Skeletal muscle satellite cell (primary cell): Measurements from ENCODE around the gene FLOT1. TPM values are rescaled to one million over a fixed set of nuclear protein-coding genes. Genes with fewer than 3 reads are reported as not detected.

Source experiments
- H3K27me3 ChIP-seq: 2 replicates; pipeline ENCODE4 v1.7.0; 2013; ENCODE audit warnings: low read length; ENCODE audit not compliant: control insufficient read depth, insufficient read depth
- H3K36me3 ChIP-seq: 2 replicates; pipeline ENCODE4 v1.7.0; 2013; ENCODE audit warnings: mild to moderate bottlenecking, control low read depth, low read length; ENCODE audit not compliant: insufficient read depth
- H3K4me1 ChIP-seq: 2 replicates; pipeline ENCODE4 v1.7.0; 2013; ENCODE audit warnings: low read length; ENCODE audit not compliant: control insufficient read depth, insufficient read depth
- H3K4me2 ChIP-seq: 2 replicates; pipeline ENCODE4 v1.7.0; 2013; ENCODE audit warnings: mild to moderate bottlenecking, low read length
- H3K4me3 ChIP-seq: 2 replicates; pipeline ENCODE4 v1.7.0; 2013; ENCODE audit warnings: low read length
- H3K9ac ChIP-seq: 2 replicates; pipeline ENCODE4 v1.7.0; 2013; ENCODE audit warnings: mild to moderate bottlenecking, low read depth, low read length, moderate library complexity
- H3K9me3 ChIP-seq: replicated peaks from 2 replicates; pipeline ENCODE4 v1.7.0; 2013; ENCODE audit warnings: mild to moderate bottlenecking, control low read depth, low read length
- total RNA-seq: library from RNA; depleted of rRNA; stranded (reverse); fragments of >200 nt; gene quantifications from 2 replicates; pipeline ENCODE4 v1.2.3, GENCODE V29; 2012; rRNA removed

The FLOT1 gene, protein sequence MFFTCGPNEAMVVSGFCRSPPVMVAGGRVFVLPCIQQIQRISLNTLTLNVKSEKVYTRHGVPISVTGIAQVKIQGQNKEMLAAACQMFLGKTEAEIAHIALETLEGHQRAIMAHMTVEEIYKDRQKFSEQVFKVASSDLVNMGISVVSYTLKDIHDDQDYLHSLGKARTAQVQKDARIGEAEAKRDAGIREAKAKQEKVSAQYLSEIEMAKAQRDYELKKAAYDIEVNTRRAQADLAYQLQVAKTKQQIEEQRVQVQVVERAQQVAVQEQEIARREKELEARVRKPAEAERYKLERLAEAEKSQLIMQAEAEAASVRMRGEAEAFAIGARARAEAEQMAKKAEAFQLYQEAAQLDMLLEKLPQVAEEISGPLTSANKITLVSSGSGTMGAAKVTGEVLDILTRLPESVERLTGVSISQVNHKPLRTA
- 71.9 and 75.3 TPM in 2 replicates for total RNA-seq

DNA sequence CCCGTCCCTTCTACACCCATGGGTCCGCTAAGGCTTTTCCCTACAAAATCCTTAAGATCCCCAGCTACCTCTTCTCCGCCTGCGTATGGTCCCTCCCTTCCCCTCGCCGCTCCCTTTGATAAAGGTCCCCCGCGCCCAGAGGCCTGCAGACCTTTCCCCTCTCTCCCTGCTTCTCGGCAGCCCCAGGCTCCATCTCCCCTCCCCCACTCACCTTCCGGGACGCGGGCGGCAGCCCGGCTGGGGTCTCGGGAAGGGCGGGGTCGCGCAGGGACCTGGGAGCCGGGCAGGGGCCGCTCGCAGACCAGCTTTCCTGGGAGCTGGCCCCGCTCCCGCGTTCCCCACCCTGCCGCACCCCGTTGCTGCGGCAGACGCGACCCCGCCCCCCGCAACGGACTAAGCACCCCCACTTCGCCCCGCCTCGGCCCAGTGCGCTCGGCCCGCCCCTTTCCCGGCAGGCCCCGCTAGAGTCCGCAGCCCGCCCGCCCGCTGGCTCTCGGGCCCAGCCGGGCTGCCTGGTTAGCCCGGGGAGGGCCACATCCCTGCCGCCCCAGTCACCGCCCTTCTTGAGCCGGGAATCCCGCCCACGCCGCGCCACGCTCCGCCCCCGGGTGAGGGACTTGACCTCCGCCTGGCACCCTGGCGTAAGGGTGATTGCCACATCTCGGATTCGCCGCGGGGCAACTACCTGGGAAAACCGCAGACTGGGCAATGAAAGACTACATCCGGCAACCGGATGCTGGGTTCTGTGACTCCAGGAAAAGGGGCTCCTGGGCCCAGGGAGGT lies at the start of gene FLOT1:
Gene FLOT1, minus strand, starts transcription at position 372 of the 783 bp plus-strand sequence. CDS start 498 bp downstream, outside the sequence.
- H3K4me1 ChIP-seq, result peaks cover 37% of the 10 kb centered on the region
- H3K4me3 ChIP-seq, result peak within 1 kb of the TSS; percentile 81
- H3K9ac ChIP-seq, result peak within 1 kb of the TSS; percentile 88
- H3K27me3 ChIP-seq, result no peaks in the 10 kb centered on the region
- H3K36me3 ChIP-seq, result peaks cover 50% of the 10 kb centered on the region
- no peaks in the 10 kb centered on the region for H3K9me3 ChIP-seq
- H3K4me2 ChIP-seq, result peak within 1 kb of the TSS; percentile 87

DNA sequence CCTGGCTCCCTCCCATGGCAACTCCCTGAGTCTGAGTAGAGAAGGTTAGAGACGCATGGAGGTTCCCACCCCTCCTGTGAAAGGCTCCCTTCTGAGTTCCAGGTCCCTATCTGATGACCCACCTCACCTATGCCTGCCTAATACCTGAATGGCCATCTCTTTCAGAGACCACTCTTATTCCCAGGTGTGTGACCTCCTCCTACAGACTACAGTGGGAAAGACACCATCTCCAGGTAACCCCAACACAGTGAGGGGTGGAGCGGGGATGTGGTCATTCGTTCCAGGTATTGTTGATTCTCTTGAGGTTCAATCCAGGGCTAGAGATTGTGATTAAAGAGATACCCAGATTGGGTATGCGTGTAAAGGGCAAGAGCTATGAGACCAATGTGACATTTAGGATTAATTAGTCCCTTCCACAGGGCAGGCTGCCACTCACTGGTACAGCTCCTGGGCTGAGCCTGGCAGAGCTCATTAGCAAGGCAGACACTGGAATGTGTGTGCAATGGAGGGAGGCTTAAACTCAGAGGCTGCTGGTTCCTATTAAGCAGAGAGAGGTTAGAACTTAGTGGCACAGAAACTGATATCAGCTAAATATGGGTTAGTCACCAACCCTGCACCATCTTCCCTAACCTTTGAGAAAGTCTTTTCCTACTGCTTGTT lies 48.4 kb upstream of the FLOT1 start:
- Histone ChIP-seq H3K27me3 (no peaks in the 10 kb centered on the region), H3K9me3 (no peaks in the 10 kb centered on the region), H3K4me3 (no peak overlapping the region), H3K4me2 (no peak overlapping the region), H3K9ac (no peak overlapping the region), H3K36me3 (no peaks in the 10 kb centered on the region), H3K4me1 (peaks cover 21% of the 10 kb centered on the region)

DNA sequence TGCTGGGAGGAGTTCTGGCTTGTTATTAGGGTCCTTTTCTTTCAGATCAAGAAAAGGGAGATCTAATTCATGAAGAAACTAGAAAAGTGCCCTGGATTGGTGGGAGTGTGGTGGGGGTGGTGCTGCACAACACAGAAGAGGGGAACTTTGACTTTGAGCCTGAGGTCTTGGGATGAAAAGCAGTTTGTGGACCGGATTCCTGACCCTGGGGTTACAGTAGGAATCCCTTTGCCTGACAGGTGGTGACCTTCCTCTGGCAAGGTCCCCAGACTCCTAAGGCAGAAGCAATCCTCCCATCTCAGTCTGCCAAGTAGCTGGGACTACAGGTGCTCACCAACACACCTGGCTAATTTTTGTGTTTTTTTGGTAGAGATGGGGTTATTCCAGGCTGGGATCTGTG lies 47.1 kb upstream of the FLOT1 start:
- no peaks in the 10 kb centered on the region for H3K9me3 ChIP-seq
- no peaks in the 10 kb centered on the region for H3K27me3 ChIP-seq
- no peak overlapping the region for H3K4me2 ChIP-seq
- H3K36me3 ChIP-seq, result no peaks in the 10 kb centered on the region
- no peak overlapping the region for H3K4me3 ChIP-seq
- H3K9ac ChIP-seq, result no peak overlapping the region
- peaks cover 21% of the 10 kb centered on the region for H3K4me1 ChIP-seq

DNA sequence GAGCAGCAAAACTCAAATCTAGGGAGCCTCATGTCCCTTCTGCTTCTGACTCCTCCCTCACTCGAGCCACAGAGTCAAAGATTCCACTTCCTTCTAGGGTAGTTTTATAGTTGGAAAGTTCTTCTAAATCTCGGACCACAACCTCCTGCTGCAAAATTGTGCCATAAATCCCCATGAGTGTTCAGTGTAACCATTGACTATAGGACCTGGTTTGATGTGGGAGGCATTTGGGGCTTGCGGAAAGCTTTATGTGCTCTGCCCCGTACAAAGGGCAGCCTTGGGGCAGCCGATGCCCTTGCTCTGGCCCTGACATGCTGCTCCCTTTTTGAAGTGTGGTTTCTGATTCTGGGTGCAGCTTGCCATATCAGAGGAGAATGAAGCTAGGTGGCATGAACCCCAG lies 45.5 kb upstream of the FLOT1 start:
- Histone ChIP-seq H3K4me2 (no peak overlapping the region), H3K4me3 (no peak overlapping the region), H3K27me3 (no peaks in the 10 kb centered on the region), H3K4me1 (peaks cover 20% of the 10 kb centered on the region), H3K9ac (no peak overlapping the region), H3K9me3 (no peaks in the 10 kb centered on the region), H3K36me3 (no peaks in the 10 kb centered on the region)

DNA sequence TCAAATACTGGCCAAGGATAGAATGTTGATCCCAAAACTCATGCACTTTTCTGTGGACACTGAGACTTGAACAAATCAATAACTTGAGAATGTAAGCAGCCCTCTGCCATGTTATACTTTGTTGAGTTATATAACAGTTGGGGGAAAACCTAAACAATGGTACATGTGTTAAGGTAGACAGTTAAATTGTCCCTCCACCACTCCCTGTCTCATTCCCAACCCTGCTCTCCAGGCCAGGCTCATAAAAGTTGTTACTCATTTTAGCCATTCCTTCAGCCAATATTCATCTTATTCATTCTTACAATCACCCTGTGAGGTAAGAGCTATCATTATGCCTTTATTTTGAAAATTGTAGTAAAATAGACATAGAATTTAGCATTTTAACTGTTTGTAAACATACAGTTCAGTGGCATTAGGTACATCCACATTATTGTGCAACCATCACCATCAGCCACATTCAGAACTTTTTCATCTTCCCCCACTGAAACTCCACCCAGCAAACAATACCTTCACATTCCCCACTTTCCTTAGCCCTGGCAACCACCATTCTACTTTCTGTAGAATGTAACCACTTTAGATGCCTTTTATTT lies 40.0 kb upstream of the FLOT1 start:
- H3K4me1 ChIP-seq, result peaks cover 63% of the 10 kb centered on the region
- H3K4me2 ChIP-seq, result peak overlapping the region; percentile 68
- peak overlapping the region; percentile 80 for H3K9ac ChIP-seq
- H3K9me3 ChIP-seq, result no peaks in the 10 kb centered on the region
- peak overlapping the region; percentile 45 for H3K4me3 ChIP-seq
- H3K27me3 ChIP-seq, result no peaks in the 10 kb centered on the region
- no peaks in the 10 kb centered on the region for H3K36me3 ChIP-seq

DNA sequence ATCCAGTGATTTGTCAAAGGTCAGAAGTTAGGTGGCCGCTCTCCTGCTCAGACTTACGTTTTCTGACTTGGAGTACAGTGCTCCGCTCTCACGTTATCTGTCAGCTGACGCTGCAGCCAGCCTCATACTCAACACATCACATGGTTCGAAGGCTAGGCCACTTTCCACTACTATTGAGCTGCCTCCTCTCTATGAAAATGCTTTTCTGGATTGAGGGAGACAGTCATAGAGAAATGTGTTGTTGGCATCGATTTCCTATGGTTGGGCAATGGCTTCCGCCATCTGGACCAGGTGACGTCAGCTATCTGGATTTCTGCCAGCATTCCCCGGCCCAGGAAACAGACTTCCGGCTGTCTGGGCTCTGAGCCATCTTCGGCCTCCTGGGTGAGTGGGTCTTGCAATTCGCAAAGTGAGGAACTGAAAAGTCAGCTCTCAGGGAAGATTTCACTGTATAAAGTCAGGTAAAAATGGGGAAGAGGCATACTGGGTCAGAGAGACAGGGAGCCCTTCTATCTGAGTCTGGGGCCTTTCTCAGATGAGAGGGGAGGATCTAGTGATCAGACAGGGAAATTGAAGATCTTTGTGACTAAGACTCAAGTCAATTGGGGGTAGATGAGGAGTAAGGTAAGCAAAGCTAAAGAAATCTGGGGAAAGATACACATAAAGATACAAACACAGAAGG lies 39.4 kb upstream of the FLOT1 start:
- H3K4me2 ChIP-seq, result peak overlapping the region; percentile 68
- H3K27me3 ChIP-seq, result no peaks in the 10 kb centered on the region
- no peaks in the 10 kb centered on the region for H3K36me3 ChIP-seq
- peak overlapping the region; percentile 80 for H3K9ac ChIP-seq
- peak overlapping the region; percentile 45 for H3K4me3 ChIP-seq
- H3K4me1 ChIP-seq, result peaks cover 63% of the 10 kb centered on the region
- H3K9me3 ChIP-seq, result no peaks in the 10 kb centered on the region

DNA sequence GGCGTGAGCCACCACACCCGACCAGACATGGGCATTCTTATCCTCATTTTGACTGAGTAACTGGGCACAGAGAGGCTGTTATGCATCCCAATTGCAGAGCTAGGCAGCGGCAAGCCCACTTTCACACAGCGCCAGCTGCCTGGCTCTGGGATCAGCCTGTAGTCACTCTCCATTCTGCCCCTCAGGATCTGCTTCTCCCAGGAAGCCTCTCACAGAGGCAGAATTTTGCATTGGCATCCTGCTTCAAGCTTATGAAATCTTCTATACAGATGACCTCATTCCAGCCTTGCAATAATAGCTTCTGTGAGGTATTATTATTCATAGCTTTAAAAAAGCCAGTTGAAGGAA lies 38.9 kb upstream of the FLOT1 start:
- Histone ChIP-seq H3K4me2 (peak overlapping the region; percentile 68), H3K9me3 (no peaks in the 10 kb centered on the region), H3K36me3 (no peaks in the 10 kb centered on the region), H3K4me3 (peak overlapping the region; percentile 44), H3K27me3 (no peaks in the 10 kb centered on the region), H3K4me1 (peaks cover 58% of the 10 kb centered on the region), H3K9ac (peak overlapping the region; percentile 80)

DNA sequence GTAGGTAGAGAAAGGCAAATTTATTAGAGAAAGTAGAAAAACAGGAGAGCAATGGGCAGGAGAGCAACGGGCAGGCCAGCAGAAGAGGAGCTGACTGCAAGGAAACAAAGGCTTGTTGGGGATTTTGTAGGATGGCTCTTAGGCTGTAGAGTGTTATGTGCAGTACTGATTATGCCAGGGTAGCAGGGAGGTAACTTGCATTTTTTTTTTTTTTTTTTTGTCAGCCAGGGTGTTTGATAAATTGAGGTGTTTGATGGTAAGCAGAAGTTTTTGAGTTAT lies 38.1 kb upstream of the FLOT1 start:
- Histone ChIP-seq H3K36me3 (no peaks in the 10 kb centered on the region), H3K4me3 (no peak overlapping the region), H3K27me3 (no peaks in the 10 kb centered on the region), H3K9me3 (no peaks in the 10 kb centered on the region), H3K4me2 (no peak overlapping the region), H3K9ac (peak overlapping the region; percentile 80), H3K4me1 (peaks cover 54% of the 10 kb centered on the region)

DNA sequence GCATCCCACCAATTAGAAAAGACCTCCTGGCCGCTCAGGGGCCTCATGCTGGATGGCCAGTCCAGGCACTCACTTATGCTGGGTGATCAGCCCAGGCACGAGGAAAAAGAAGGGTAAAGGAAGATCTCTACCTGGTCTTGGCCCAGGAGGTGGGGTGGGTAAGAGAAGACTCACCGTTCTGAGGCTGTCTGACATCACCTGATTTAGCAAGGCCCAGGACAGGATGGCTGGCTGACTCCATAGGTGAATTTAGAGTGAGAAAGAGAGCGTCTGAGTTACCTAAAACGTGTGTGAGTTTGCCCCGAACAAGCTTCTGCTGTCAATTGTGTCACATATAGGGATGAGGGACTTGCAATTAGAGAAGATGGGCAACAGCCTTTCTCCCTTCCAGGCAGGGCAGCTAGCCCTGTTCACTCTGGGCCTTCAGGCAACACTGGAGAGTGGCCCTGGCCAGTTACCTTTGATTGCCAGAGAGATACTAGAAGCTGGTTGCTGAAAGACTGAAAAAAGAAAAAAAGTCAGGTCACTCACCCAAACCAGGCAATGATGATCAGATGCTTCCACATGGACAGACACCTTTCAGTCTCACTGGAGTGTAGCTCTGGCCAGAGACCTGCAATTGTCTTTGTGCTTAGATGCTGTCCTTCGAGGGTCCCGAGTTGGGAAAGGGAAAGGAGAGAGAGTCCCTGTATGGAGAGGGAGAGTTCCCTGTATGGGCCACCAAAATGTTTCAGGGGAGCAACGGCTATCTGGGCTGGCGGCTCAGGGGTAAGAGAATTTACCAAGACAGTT lies 37.6 kb upstream of the FLOT1 start:
- Histone ChIP-seq H3K9ac (peak overlapping the region; percentile 68), H3K4me2 (no peak overlapping the region), H3K36me3 (no peaks in the 10 kb centered on the region), H3K4me1 (peaks cover 54% of the 10 kb centered on the region), H3K4me3 (no peak overlapping the region), H3K27me3 (no peaks in the 10 kb centered on the region), H3K9me3 (no peaks in the 10 kb centered on the region)

DNA sequence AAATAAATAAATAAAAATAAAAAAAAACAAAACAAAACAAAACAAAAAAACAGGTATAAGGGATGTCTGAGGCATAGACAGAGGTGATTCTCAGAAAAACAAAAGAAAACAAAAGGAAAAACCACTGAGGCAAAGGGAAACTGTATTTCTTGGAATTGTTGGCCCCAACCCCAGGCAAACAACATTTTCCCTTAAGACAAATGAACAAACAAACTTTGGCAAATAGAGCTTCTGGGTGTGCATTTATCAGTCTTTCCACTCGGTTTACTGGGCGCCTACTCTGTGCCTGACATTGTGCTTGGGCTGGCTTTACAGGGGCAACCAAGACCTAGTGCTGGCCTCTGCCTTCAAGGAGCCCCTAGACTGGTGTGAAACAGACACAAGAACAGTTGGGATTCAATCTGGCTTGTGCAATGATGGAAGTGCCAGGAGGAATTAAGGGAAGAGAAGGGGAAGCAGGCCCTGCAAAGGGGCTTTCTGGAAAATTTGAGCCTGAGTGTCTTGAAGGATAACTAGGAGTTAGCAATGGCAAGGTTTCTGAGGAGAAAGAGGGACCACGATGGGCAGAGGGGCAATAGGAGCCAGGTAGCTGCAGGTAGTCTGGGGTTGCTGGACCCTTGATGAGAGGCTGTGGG lies 35.6 kb upstream of the FLOT1 start:
- Histone ChIP-seq H3K9me3 (no peaks in the 10 kb centered on the region), H3K27me3 (no peaks in the 10 kb centered on the region), H3K4me3 (no peak overlapping the region), H3K4me2 (peak overlapping the region; percentile 17), H3K36me3 (no peaks in the 10 kb centered on the region), H3K4me1 (peaks cover 52% of the 10 kb centered on the region), H3K9ac (peak overlapping the region; percentile 68)
